Mucosa of descending colon (tissue), 3 donors: ENCODE data around the gene SH3RF3. TPM values are rescaled to one million over a fixed set of nuclear protein-coding genes. Genes with fewer than 3 reads are reported as not detected.

Experiments
- ATAC-seq: fragments of 200-7000 bp; cut with Tn5 transposase; one replicate; pipeline ENCODE4 v1.9.1; 2020; ENCODE audit warnings: mild to moderate bottlenecking, moderate library complexity
- DNase-seq, 3 donors: peaks; one replicate each; pipeline ENCODE4 v3.0.0-alpha.2; 2020
- H3K36me3 ChIP-seq: fragments of 200-600 bp; one replicate; pipeline ENCODE4 v1.8.0; 2021; ENCODE audit warnings: low read depth, mild to moderate bottlenecking
- H3K4me1 ChIP-seq: fragments of 200-600 bp; one replicate; pipeline ENCODE4 v1.8.0; 2021; ENCODE audit warnings: low read depth, mild to moderate bottlenecking
- H3K4me3 ChIP-seq: fragments of 200-600 bp; one replicate; pipeline ENCODE4 v1.8.0; 2021; ENCODE audit warnings: mild to moderate bottlenecking
- H3K9me3 ChIP-seq: fragments of 200-600 bp; one replicate; pipeline ENCODE4 v1.8.0; 2021; ENCODE audit warnings: mild to moderate bottlenecking
- CTCF ChIP-seq: fragments of 200-600 bp; IDR thresholded peaks from one replicate; pipeline ENCODE4 v1.8.0; 2022; ENCODE audit warnings: antibody characterized with exemption, mild to moderate bottlenecking
- intact Hi-C, 2 donors: fragments of 100-400 bp; cut with DNase I in 1 of 2; cut with micrococcal nuclease in 1 of 2; formaldehyde crosslinking; loops; one replicate each; pipeline versions ENCODE4 v1.11.0 to v1.11.1; 2022; cut with DNase I, micrococcal nuclease
- total RNA-seq, 3 donors: library from RNA; stranded (reverse); fragmentation: NEBNext Ultra II Directional in 2 of 3; extraction: Animal tissue kit (Norgen Biotek cat#: 25700) in 2 of 3; gene quantifications; one replicate each; pipeline versions ENCODE4 v1.2.1 to v1.2.4, GENCODE V29; 2021 to 2023
- donor health status: DM: no; HTN: no; CAD: no; lungs with moderate emphysema.
- donor health status: DM: no; HTN: no; CAD: no.
- donor health status: DM: no; HTN: yes; CAD: no.

Gene SH3RF3
- total RNA-seq, 3 donors from 2014 or later: 1.9 to 3.7 (median 3.0) TPM

- intact Hi-C loops: loop anchor here in 1 of 2 donors (10.0 kb wide), 1 partner anchor 390 kb away; the partner anchor contains the start of gene SH3RF3
- no peak overlapping the region for H3K4me3 ChIP-seq
- TF ChIP-seq CTCF: no peak
- H3K9me3 ChIP-seq: no peaks in the 10 kb centered on the region
- H3K4me1 ChIP-seq: no peaks in the 10 kb centered on the region
- DNase-seq (no peak), ATAC-seq (no peak)
- H3K36me3 ChIP-seq: no peaks in the 10 kb centered on the region
Measured at GRCh38 chr2:109514857-109515256, 385.9 kb downstream of the SH3RF3 start.

GRCh38 chr2:109516445-109517117, 387.6 kb downstream of the SH3RF3 start:
- ATAC-seq (peak; percentile 86), DNase-seq (peak in 2 of 3 donors; percentile 78 to 79)
- intact Hi-C loops: loop anchor here in 1 of 2 donors (10.0 kb wide), 1 partner anchor 392 kb away; the partner anchor contains the start of gene SH3RF3
- H3K9me3 ChIP-seq: no peaks in the 10 kb centered on the region
- peak; percentile 32 for TF ChIP-seq CTCF
- H3K36me3 ChIP-seq: no peaks in the 10 kb centered on the region
- H3K4me3 ChIP-seq: no peak overlapping the region
- H3K4me1 ChIP-seq: no peaks in the 10 kb centered on the region

GRCh38 chr2:109517118-109517889, 388.3 kb downstream of the SH3RF3 start:
- no peak for TF ChIP-seq CTCF
- intact Hi-C loops: loop anchor here in 1 of 2 donors (10.0 kb wide), 1 partner anchor 393 kb away; the partner anchor contains the start of gene SH3RF3
- DNase-seq: no peak
- H3K36me3 ChIP-seq: no peaks in the 10 kb centered on the region
- ATAC-seq: no peak
- no peaks in the 10 kb centered on the region for H3K9me3 ChIP-seq
- no peak overlapping the region for H3K4me3 ChIP-seq
- H3K4me1 ChIP-seq: no peaks in the 10 kb centered on the region

- no peak for DNase-seq
- H3K9me3 ChIP-seq: no peaks in the 10 kb centered on the region
- H3K36me3 ChIP-seq: no peaks in the 10 kb centered on the region
- ATAC-seq: no peak
- no peaks in the 10 kb centered on the region for H3K4me1 ChIP-seq
- H3K4me3 ChIP-seq: no peak overlapping the region
- TF ChIP-seq CTCF: no peak
- intact Hi-C loops: loop anchor here in 1 of 2 donors (10.0 kb wide), 1 partner anchor 395 kb away; the partner anchor contains the start of gene SH3RF3
Measured at GRCh38 chr2:109519513-109519912, 390.5 kb downstream of the SH3RF3 start.

- H3K4me3 ChIP-seq: no peak overlapping the region
- no peaks in the 10 kb centered on the region for H3K4me1 ChIP-seq
- ATAC-seq: no peak
- no peaks in the 10 kb centered on the region for H3K36me3 ChIP-seq
- no peaks in the 10 kb centered on the region for H3K9me3 ChIP-seq
- DNase-seq: peak in 1 of 3 donors; percentile 3
- intact Hi-C loops: no loop called here
- no peak for TF ChIP-seq CTCF
Measured at GRCh38 chr2:109521233-109522062, 392.4 kb downstream of the SH3RF3 start.
